ENCODE data around the gene TRIO. TPM values are rescaled to one million over a fixed set of nuclear protein-coding genes. Genes with fewer than 3 reads are reported as not detected.
A peak's percentile ranks its signal among the peaks of the same experiment; 100 is the strongest.

TRIO gene
- total and polyA plus RNA-seq, 2 donors (not counting 1 experiment from before 2014, with no cell fraction given): 134 to 281 TPM

- TF ChIP-seq, protein P1, sequence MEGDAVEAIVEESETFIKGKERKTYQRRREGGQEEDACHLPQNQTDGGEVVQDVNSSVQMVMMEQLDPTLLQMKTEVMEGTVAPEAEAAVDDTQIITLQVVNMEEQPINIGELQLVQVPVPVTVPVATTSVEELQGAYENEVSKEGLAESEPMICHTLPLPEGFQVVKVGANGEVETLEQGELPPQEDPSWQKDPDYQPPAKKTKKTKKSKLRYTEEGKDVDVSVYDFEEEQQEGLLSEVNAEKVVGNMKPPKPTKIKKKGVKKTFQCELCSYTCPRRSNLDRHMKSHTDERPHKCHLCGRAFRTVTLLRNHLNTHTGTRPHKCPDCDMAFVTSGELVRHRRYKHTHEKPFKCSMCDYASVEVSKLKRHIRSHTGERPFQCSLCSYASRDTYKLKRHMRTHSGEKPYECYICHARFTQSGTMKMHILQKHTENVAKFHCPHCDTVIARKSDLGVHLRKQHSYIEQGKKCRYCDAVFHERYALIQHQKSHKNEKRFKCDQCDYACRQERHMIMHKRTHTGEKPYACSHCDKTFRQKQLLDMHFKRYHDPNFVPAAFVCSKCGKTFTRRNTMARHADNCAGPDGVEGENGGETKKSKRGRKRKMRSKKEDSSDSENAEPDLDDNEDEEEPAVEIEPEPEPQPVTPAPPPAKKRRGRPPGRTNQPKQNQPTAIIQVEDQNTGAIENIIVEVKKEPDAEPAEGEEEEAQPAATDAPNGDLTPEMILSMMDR (conservative IDR thresholded peaks at IDR 0.05 in 1 of 2, IDR thresholded peaks at IDR 0.05 in 1 of 2; ENCODE audit: low read depth in 1 of 2, low read length in 2 of 2): no peak
- no peak for TF ChIP-seq EZH2 (IDR thresholded peaks at IDR 0.05; ENCODE audit: low read length, missing control alignments)
- peaks cover 97% of the 10 kb centered on the region for H3K79me2 ChIP-seq (ENCODE audit: control insufficient read depth, insufficient read depth, low read length)
- peaks cover 7% of the 10 kb centered on the region for H4K20me1 ChIP-seq (ENCODE audit: control insufficient read depth, extremely low read depth, insufficient read depth, low read length)
- no peak overlapping the region for H3K27ac ChIP-seq (ENCODE audit: insufficient read depth, low read length)
- DNase-seq (ENCODE audit: low read depth in 2 of 2): peak in 1 of 2 donors; percentile 35
- no peaks in the 10 kb centered on the region for H3K27me3 ChIP-seq (ENCODE audit: control insufficient read depth, insufficient read depth, low read length)
- H3K4me3 ChIP-seq (replicated peaks in 1 of 4; ENCODE audit: control extremely low read depth in 1 of 4, insufficient read depth in 1 of 4, low read depth in 3 of 4, low read length in 4 of 4): no peak overlapping the region
- H3K4me2 ChIP-seq (ENCODE audit: extremely low read depth, insufficient read depth, low read length): no peak overlapping the region
- no peaks in the 10 kb centered on the region for H3K9me3 ChIP-seq (ENCODE audit: control insufficient read depth, insufficient read depth, low read depth, low read length)
- no peak overlapping the region for H3K9ac ChIP-seq (ENCODE audit: insufficient read depth, low read length)
- H3K4me1 ChIP-seq (ENCODE audit: control insufficient read depth, extremely low read depth, insufficient read depth, low read length): peaks cover 33% of the 10 kb centered on the region
- no peak overlapping the region for H2AFZ ChIP-seq (ENCODE audit: low read length)
- no peaks in the 10 kb centered on the region for H3K36me3 ChIP-seq (ENCODE audit: control insufficient read depth, insufficient read depth, low read length)
These were observed 70.1 kb downstream of the TRIO start for GRCh38 chr5:14213253-14213652.

GRCh38 chr5:14213813-14214585 is 70.9 kb downstream of the TRIO start:
- no peak overlapping the region for H3K9ac ChIP-seq (ENCODE audit: insufficient read depth, low read length)
- no peak overlapping the region for H3K4me3 ChIP-seq (replicated peaks in 1 of 4; ENCODE audit: control extremely low read depth in 1 of 4, insufficient read depth in 1 of 4, low read depth in 3 of 4, low read length in 4 of 4)
- no peak for TF ChIP-seq EZH2 (IDR thresholded peaks at IDR 0.05; ENCODE audit: low read length, missing control alignments)
- TF ChIP-seq, protein P1 (conservative IDR thresholded peaks at IDR 0.05 in 1 of 2, IDR thresholded peaks at IDR 0.05 in 1 of 2; ENCODE audit: low read depth in 1 of 2, low read length in 2 of 2): no peak
- peaks cover 99% of the 10 kb centered on the region for H3K79me2 ChIP-seq (ENCODE audit: control insufficient read depth, insufficient read depth, low read length)
- no peak overlapping the region for H2AFZ ChIP-seq (ENCODE audit: low read length)
- H3K36me3 ChIP-seq (ENCODE audit: control insufficient read depth, insufficient read depth, low read length): no peaks in the 10 kb centered on the region
- H3K4me1 ChIP-seq (ENCODE audit: control insufficient read depth, extremely low read depth, insufficient read depth, low read length): peaks cover 33% of the 10 kb centered on the region
- H3K9me3 ChIP-seq (ENCODE audit: control insufficient read depth, insufficient read depth, low read depth, low read length): no peaks in the 10 kb centered on the region
- H3K27ac ChIP-seq (ENCODE audit: insufficient read depth, low read length): peak overlapping the region; percentile 6
- peaks cover 7% of the 10 kb centered on the region for H4K20me1 ChIP-seq (ENCODE audit: control insufficient read depth, extremely low read depth, insufficient read depth, low read length)
- no peaks in the 10 kb centered on the region for H3K27me3 ChIP-seq (ENCODE audit: control insufficient read depth, insufficient read depth, low read length)
- no peak for DNase-seq (ENCODE audit: low read depth in 2 of 2)
- H3K4me2 ChIP-seq (ENCODE audit: extremely low read depth, insufficient read depth, low read length): peak overlapping the region; percentile 23

DNA sequence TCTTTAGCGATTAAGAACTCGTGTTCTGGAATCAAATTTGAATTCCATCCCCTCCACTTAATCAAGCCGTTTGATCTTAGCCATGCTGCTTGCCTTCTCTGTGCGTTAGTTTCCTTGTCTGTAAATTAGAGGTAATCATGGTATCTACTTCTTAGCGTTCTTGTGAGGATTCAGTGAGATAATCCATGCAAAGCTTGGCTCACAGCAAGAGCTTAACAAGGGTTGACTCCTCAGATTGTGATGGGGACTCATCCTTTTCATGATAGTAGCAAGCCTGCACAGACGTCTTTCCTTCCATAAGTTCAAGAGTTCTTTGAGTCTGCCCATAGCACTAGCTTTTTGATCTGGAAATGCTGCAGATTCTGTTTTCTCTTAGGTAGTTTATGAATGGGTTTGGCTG is 72.8 kb downstream of the TRIO start:
- TF ChIP-seq, protein P1 (conservative IDR thresholded peaks at IDR 0.05 in 1 of 2, IDR thresholded peaks at IDR 0.05 in 1 of 2; ENCODE audit: low read depth in 1 of 2, low read length in 2 of 2): no peak
- TF ChIP-seq EZH2 (IDR thresholded peaks at IDR 0.05; ENCODE audit: low read length, missing control alignments): no peak
- no peak for DNase-seq (ENCODE audit: low read depth in 2 of 2)
- Histone ChIP-seq H3K27me3 (ENCODE audit: control insufficient read depth, insufficient read depth, low read length) (no peaks in the 10 kb centered on the region), H3K79me2 (ENCODE audit: control insufficient read depth, insufficient read depth, low read length) (peaks cover 99% of the 10 kb centered on the region), H3K4me2 (ENCODE audit: extremely low read depth, insufficient read depth, low read length) (no peak overlapping the region), H3K9ac (ENCODE audit: insufficient read depth, low read length) (no peak overlapping the region), H3K36me3 (ENCODE audit: control insufficient read depth, insufficient read depth, low read length) (no peaks in the 10 kb centered on the region), H3K4me3 (replicated peaks in 1 of 4; ENCODE audit: control extremely low read depth in 1 of 4, insufficient read depth in 1 of 4, low read depth in 3 of 4, low read length in 4 of 4) (no peak overlapping the region), H2AFZ (ENCODE audit: low read length) (no peak overlapping the region), H3K9me3 (ENCODE audit: control insufficient read depth, insufficient read depth, low read depth, low read length) (no peaks in the 10 kb centered on the region), H4K20me1 (ENCODE audit: control insufficient read depth, extremely low read depth, insufficient read depth, low read length) (peaks cover 7% of the 10 kb centered on the region), H3K4me1 (ENCODE audit: control insufficient read depth, extremely low read depth, insufficient read depth, low read length) (peaks cover 25% of the 10 kb centered on the region), H3K27ac (ENCODE audit: insufficient read depth, low read length) (no peak overlapping the region)
